Right atrium auricular region (tissue), 2 donors: ENCODE results near the gene PTGIS. TPM values are rescaled to one million over a fixed set of nuclear protein-coding genes. Genes with fewer than 3 reads are reported as not detected.

Experiments used
- DNase-seq: peaks from one replicate; pipeline ENCODE4 v3.0.0-alpha.2; 2019; ENCODE audit warnings: low spot score
- H3K27ac ChIP-seq, 2 donors: fragments of 200-600 bp; sonication (generic); 1 replicate in 1 of 2; 2 replicates in 1 of 2; pipeline ENCODE4 v1.5.1; 2016 to 2019
- H3K27me3 ChIP-seq, 2 donors: fragments of 200-600 bp; sonication (generic); one replicate each; pipeline versions ENCODE4 v1.5.1 to v1.6.0; 2017 to 2019
- H3K36me3 ChIP-seq: fragments of 200-600 bp; sonication (generic); one replicate; pipeline ENCODE4 v1.5.1; 2016
- H3K4me1 ChIP-seq, 2 donors: fragments of 200-600 bp; sonication (generic); one replicate each; pipeline versions ENCODE4 v1.5.1 to v1.6.0; 2017 to 2019
- H3K4me3 ChIP-seq, 2 donors: fragments of 200-600 bp; sonication (generic); 1 replicate in 1 of 2; 2 replicates in 1 of 2; pipeline ENCODE4 v1.5.1; 2017 to 2019; ENCODE audit warnings: mild to moderate bottlenecking in 1 of 2, moderate library complexity in 1 of 2
- H3K9me3 ChIP-seq, 2 donors: fragments of 200-600 bp; sonication (generic); one replicate each; pipeline ENCODE4 v1.5.1; 2019
- CTCF ChIP-seq, 2 donors: fragments of 200-600 bp; sonication (generic); IDR thresholded peaks; one replicate each; pipeline ENCODE4 v1.5.1; 2019; ENCODE audit warnings: antibody characterized with exemption in 2 of 2
- total RNA-seq, 2 donors: library from RNA; depleted of rRNA; stranded (reverse); fragments of >200 nt; gene quantifications; one replicate each; pipeline ENCODE4 v1.1.0, GENCODE V29; 2016

PTGIS gene
- total RNA-seq, 2 donors from 2014 or later: 59.8 to 169 TPM

DNA sequence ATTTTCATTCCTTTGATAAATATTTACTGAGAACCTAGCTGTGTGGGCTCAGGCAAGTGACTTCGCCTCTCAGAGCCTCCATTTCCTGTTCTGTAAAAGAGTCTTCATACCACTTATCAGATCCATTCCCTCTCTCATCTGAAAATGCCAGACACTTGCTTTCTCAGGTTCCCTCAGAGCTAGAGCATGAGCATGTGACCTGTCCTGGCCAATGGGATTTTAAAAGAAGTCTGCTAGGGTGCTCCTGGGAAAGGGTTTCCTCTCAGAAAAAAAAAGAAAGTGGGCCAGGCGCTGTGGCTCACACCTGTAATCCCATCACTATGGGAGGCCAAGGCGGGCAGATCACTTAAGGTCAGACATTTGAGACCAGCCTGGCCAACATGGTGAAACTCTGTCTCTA lies 90.7 kb downstream of the PTGIS start:
- Histone ChIP-seq H3K4me1 (peaks cover 0 to 3% of the 10 kb centered on the region in 2 donors), H3K27me3 (no peaks in the 10 kb centered on the region), H3K36me3 (no peaks in the 10 kb centered on the region), H3K4me3 (no peak overlapping the region), H3K9me3 (peaks cover 0 to 3% of the 10 kb centered on the region in 2 donors), H3K27ac (no peak overlapping the region)
- DNase-seq: no peak
- TF ChIP-seq CTCF (IDR thresholded peaks at IDR 0.05): no peak

GRCh38 chr20:49476016-49476355 lies 92.0 kb downstream of the PTGIS start:
- no peak overlapping the region for H3K27ac ChIP-seq
- no peak for TF ChIP-seq CTCF (IDR thresholded peaks at IDR 0.05)
- H3K36me3 ChIP-seq: no peaks in the 10 kb centered on the region
- no peaks in the 10 kb centered on the region for H3K4me1 ChIP-seq
- H3K9me3 ChIP-seq: peaks cover 0 to 3% of the 10 kb centered on the region in 2 donors
- no peaks in the 10 kb centered on the region for H3K27me3 ChIP-seq
- no peak for DNase-seq
- H3K4me3 ChIP-seq: no peak overlapping the region

GRCh38 chr20:49475292-49476015 lies 92.5 kb downstream of the PTGIS start:
- H3K27me3 ChIP-seq: no peaks in the 10 kb centered on the region
- no peaks in the 10 kb centered on the region for H3K36me3 ChIP-seq
- no peaks in the 10 kb centered on the region for H3K4me1 ChIP-seq
- peaks cover 0 to 3% of the 10 kb centered on the region in 2 donors for H3K9me3 ChIP-seq
- TF ChIP-seq CTCF (IDR thresholded peaks at IDR 0.05): no peak
- no peak for DNase-seq
- H3K27ac ChIP-seq: no peak overlapping the region
- H3K4me3 ChIP-seq: no peak overlapping the region

- no peaks in the 10 kb centered on the region for H3K36me3 ChIP-seq
- TF ChIP-seq CTCF (IDR thresholded peaks at IDR 0.05): no peak
- H3K27ac ChIP-seq: no peak overlapping the region
- H3K9me3 ChIP-seq: no peaks in the 10 kb centered on the region
- H3K4me1 ChIP-seq: no peaks in the 10 kb centered on the region
- no peak overlapping the region for H3K4me3 ChIP-seq
- DNase-seq: no peak
- H3K27me3 ChIP-seq: no peaks in the 10 kb centered on the region
These were observed 96.5 kb downstream of the PTGIS start for GRCh38 chr20:49471397-49471796.

DNA sequence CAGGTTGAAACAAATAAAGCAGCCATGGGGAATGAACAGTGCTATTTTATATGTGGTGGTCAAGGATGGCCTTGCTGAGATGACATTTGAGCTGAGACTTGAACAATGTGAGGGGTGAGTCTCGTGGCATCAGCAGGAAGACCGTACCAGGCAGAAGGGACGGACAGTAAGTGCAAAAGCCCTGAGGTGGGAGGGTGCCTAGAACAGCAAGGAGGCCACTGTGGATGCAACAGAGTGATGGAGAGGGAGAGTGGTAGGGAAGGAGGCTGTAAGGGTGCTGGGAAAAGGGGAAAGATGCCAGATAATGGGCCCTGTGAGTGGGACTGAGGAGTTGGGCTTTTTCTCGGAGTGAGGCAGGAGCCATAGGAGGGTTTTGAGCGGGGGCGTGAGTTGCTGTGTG lies 97.0 kb downstream of the PTGIS start:
- TF ChIP-seq CTCF (IDR thresholded peaks at IDR 0.05): no peak
- Histone ChIP-seq H3K36me3 (no peaks in the 10 kb centered on the region), H3K27ac (no peak overlapping the region), H3K4me1 (no peaks in the 10 kb centered on the region), H3K4me3 (no peak overlapping the region), H3K9me3 (no peaks in the 10 kb centered on the region), H3K27me3 (no peaks in the 10 kb centered on the region)
- no peak for DNase-seq

DNA sequence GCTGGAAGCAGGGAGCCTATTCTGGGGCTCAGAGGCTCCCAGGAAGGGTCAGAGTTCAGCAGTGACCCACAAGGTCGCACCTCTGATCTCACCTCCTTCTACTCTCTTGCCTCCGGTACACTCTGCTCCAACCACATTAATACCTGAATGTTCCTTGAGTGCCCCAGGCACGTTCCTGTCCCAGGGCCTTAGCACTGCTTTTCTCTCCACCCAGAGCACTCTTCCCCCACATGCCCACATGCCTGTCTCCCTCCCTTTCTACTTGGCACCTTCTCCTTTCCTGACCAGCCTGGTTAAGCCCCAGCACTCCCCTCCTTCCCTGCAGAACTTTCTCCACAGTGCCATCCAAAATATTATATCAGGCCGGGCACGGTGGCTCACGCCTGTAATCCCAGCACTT lies 98.9 kb downstream of the PTGIS start:
- no peaks in the 10 kb centered on the region for H3K4me1 ChIP-seq
- H3K27ac ChIP-seq: no peak overlapping the region

More for the DNA sequence above, 98.9 kb downstream of the PTGIS start:
- Histone ChIP-seq H3K36me3 (no peaks in the 10 kb centered on the region), H3K9me3 (no peaks in the 10 kb centered on the region), H3K4me3 (no peak overlapping the region), H3K27me3 (no peaks in the 10 kb centered on the region)
- no peak for DNase-seq
- no peak for TF ChIP-seq CTCF (IDR thresholded peaks at IDR 0.05)
